Activated CD4-positive, alpha-beta T cell treated with anti-CD3 and anti-CD28 coated beads, Interleukin-2, Interleukin-6, amounts not matched to agents 100 ng/mL and 50 ng/mL, durations not matched to agents 16 hours and 8 hours (primary cell): ENCODE data around the gene TNPO1.
"Not testable (repeated sequence)": the region's sequence is repeated elsewhere in the genome, so short reads cannot be mapped to it uniquely, and the experiment has no call there.

ENCODE experiments used
- DNase-seq: peaks from one replicate; pipeline ENCODE4 v3.0.0-alpha.2; 2020

TNPO1 gene

GRCh38 chr5:72816284-72817075, at the start of gene TNPO1:
TNPO1 (plus strand) TSS chr5:72816661; CDS start chr5:72816738, 77 bp downstream.
- peak; percentile 89 for DNase-seq

- no peak for DNase-seq
Observed at GRCh38 chr5:72767289-72768010, 49.0 kb upstream of the TNPO1 start.

GRCh38 chr5:72770266-72770665, 46.2 kb upstream of the TNPO1 start:
- DNase-seq = no peak

GRCh38 chr5:72776684-72777083, 39.8 kb upstream of the TNPO1 start:
- DNase-seq = no peak

GRCh38 chr5:72779520-72779919, 36.9 kb upstream of the TNPO1 start:
- DNase-seq = no peak

GRCh38 chr5:72783354-72783753, 33.1 kb upstream of the TNPO1 start:
- no peak for DNase-seq

- DNase-seq = no peak
Observed at GRCh38 chr5:72784129-72784528, 32.3 kb upstream of the TNPO1 start.

GRCh38 chr5:72785801-72786200, 30.7 kb upstream of the TNPO1 start:
- DNase-seq = no peak

- no peak for DNase-seq
Observed at GRCh38 chr5:72786676-72787075, 29.8 kb upstream of the TNPO1 start.

GRCh38 chr5:72788866-72789505, 27.5 kb upstream of the TNPO1 start:
- no peak for DNase-seq

- no peak for DNase-seq
Observed at GRCh38 chr5:72790186-72790585, 26.3 kb upstream of the TNPO1 start.

- not testable (repeated sequence) for DNase-seq
Observed at GRCh38 chr5:72792662-72793061, 23.8 kb upstream of the TNPO1 start.

- no peak for DNase-seq
Observed at GRCh38 chr5:72796001-72796400, 20.5 kb upstream of the TNPO1 start.

GRCh38 chr5:72799721-72800120, 16.7 kb upstream of the TNPO1 start:
- DNase-seq = no peak

- not testable (repeated sequence) for DNase-seq
Observed at GRCh38 chr5:72808637-72809036, 7.8 kb upstream of the TNPO1 start.

- no peak for DNase-seq
Observed at GRCh38 chr5:72811849-72812248, 4.6 kb upstream of the TNPO1 start.

- DNase-seq = no peak
Observed at GRCh38 chr5:72812488-72812887, 4.0 kb upstream of the TNPO1 start.

- no peak for DNase-seq
Observed at GRCh38 chr5:72814104-72814503, 2.4 kb upstream of the TNPO1 start.

GRCh38 chr5:72814864-72815263, 1.6 kb upstream of the TNPO1 start:
- no peak for DNase-seq

GRCh38 chr5:72815580-72816283, 729 bp upstream of the TNPO1 start:
- DNase-seq = peak; percentile 39

GRCh38 chr5:72817076-72817481, 618 bp downstream of the TNPO1 start:
- DNase-seq = peak; percentile 53

GRCh38 chr5:72817671-72818266, 1.3 kb downstream of the TNPO1 start:
- no peak for DNase-seq
